ENCODE results near the gene UBE3B. TPM values are rescaled to one million over a fixed set of nuclear protein-coding genes. Genes with fewer than 3 reads are reported as not detected.

The UBE3B gene
- total RNA-seq, 1 donor from 2014 or later = 23.0 TPM

GRCh38 chr12:109551108-109551507, 73.7 kb downstream of the UBE3B start:
- no peak for DNase-seq (ENCODE audit: low read depth in 2 of 2)

GRCh38 chr12:109552971-109553370, 75.5 kb downstream of the UBE3B start:
- no peak for DNase-seq (ENCODE audit: low read depth in 2 of 2)

GRCh38 chr12:109553483-109553882, 76.0 kb downstream of the UBE3B start:
- no peak for DNase-seq (ENCODE audit: low read depth in 2 of 2)

GRCh38 chr12:109553906-109554500, 76.6 kb downstream of the UBE3B start:
- no peak for DNase-seq (ENCODE audit: low read depth in 2 of 2)

GRCh38 chr12:109554761-109555160, 77.3 kb downstream of the UBE3B start:
- DNase-seq (ENCODE audit: low read depth in 2 of 2) = no peak

- DNase-seq (ENCODE audit: low read depth in 2 of 2) = no peak
Measured at GRCh38 chr12:109555431-109556315, 78.2 kb downstream of the UBE3B start.

GRCh38 chr12:109557200-109557599, 79.8 kb downstream of the UBE3B start:
- no peak for DNase-seq (ENCODE audit: low read depth in 2 of 2)

GRCh38 chr12:109557805-109558204, 80.4 kb downstream of the UBE3B start:
- no peak for DNase-seq (ENCODE audit: low read depth in 2 of 2)

GRCh38 chr12:109558374-109559199, 81.2 kb downstream of the UBE3B start:
- DNase-seq (ENCODE audit: low read depth in 2 of 2) = no peak

- DNase-seq (ENCODE audit: low read depth in 2 of 2) = no peak
Measured at GRCh38 chr12:109559200-109559505, 81.7 kb downstream of the UBE3B start.

GRCh38 chr12:109559601-109560000, 82.2 kb downstream of the UBE3B start:
- DNase-seq (ENCODE audit: low read depth in 2 of 2) = no peak

- no peak for DNase-seq (ENCODE audit: low read depth in 2 of 2)
Measured at GRCh38 chr12:109560867-109561710, 83.7 kb downstream of the UBE3B start.

GRCh38 chr12:109561711-109562030, 84.2 kb downstream of the UBE3B start:
- no peak for DNase-seq (ENCODE audit: low read depth in 2 of 2)

- DNase-seq (ENCODE audit: low read depth in 2 of 2) = no peak
Measured at GRCh38 chr12:109562871-109563270, 85.4 kb downstream of the UBE3B start.

- no peak for DNase-seq (ENCODE audit: low read depth in 2 of 2)
Measured at GRCh38 chr12:109563291-109564284, 86.2 kb downstream of the UBE3B start.

GRCh38 chr12:109566424-109566823, 89.0 kb downstream of the UBE3B start:
- no peak for DNase-seq (ENCODE audit: low read depth in 2 of 2)

- DNase-seq (ENCODE audit: low read depth in 2 of 2) = no peak
Measured at GRCh38 chr12:109567296-109567695, 89.9 kb downstream of the UBE3B start.

- DNase-seq (ENCODE audit: low read depth in 2 of 2) = no peak
Measured at GRCh38 chr12:109567967-109568366, 90.5 kb downstream of the UBE3B start.

- DNase-seq (ENCODE audit: low read depth in 2 of 2) = no peak
Measured at GRCh38 chr12:109568486-109568885, 91.1 kb downstream of the UBE3B start.

GRCh38 chr12:109571773-109572505, 94.5 kb downstream of the UBE3B start:
- no peak for DNase-seq (ENCODE audit: low read depth in 2 of 2)
